Aorta (tissue), 5 donors: ENCODE measurements around the gene OR2A7. TPM values are rescaled to one million over a fixed set of nuclear protein-coding genes. Genes with fewer than 3 reads are reported as not detected.
A peak's percentile ranks its signal among the peaks of the same experiment; 100 is the strongest.
"Not testable (repeated sequence)": the region's sequence is repeated elsewhere in the genome, so short reads cannot be mapped to it uniquely, and the experiment has no call there.

Experiments
- ATAC-seq: fragments of 200-7000 bp; cut with Tn5 transposase; one replicate; pipeline ENCODE4 v1.9.1; 2022; ENCODE audit warnings: moderate library complexity; ENCODE audit not compliant: low FRiP score
- DNase-seq, 2 donors: peaks; one replicate each; pipeline ENCODE4 v3.0.0-alpha.2; 2020
- H3K27ac ChIP-seq, 2 donors: one replicate each; pipeline ENCODE4 v1.5.1; 2013; ENCODE audit warnings: low read length in 2 of 2, mild to moderate bottlenecking in 2 of 2, moderate library complexity in 2 of 2, control low read depth in 1 of 2, inconsistent platforms in 1 of 2, low read depth in 1 of 2
- H3K27me3 ChIP-seq, 2 donors: one replicate each; pipeline ENCODE4 v1.6.1; 2013; ENCODE audit warnings: control low read depth in 1 of 2, low read length in 1 of 2, mild to moderate bottlenecking in 1 of 2, moderate library complexity in 1 of 2; ENCODE audit not compliant: insufficient read depth in 2 of 2, control insufficient read depth in 1 of 2
- H3K36me3 ChIP-seq, 2 donors: one replicate each; pipeline ENCODE4 v1.6.1; 2013; ENCODE audit warnings: control low read depth in 1 of 2, low read length in 1 of 2, mild to moderate bottlenecking in 1 of 2; ENCODE audit not compliant: insufficient read depth in 2 of 2, control insufficient read depth in 1 of 2
- H3K4me1 ChIP-seq, 2 donors: one replicate each; pipeline ENCODE4 v1.6.1; 2013; ENCODE audit warnings: low read length in 2 of 2, control low read depth in 1 of 2, mild to moderate bottlenecking in 1 of 2, moderate library complexity in 1 of 2; ENCODE audit not compliant: insufficient read depth in 2 of 2, control insufficient read depth in 1 of 2
- H3K4me3 ChIP-seq, 2 donors: one replicate each; pipeline ENCODE4 v1.5.1; 2013; ENCODE audit warnings: low read length in 2 of 2, control low read depth in 1 of 2, mild to moderate bottlenecking in 1 of 2
- H3K9me3 ChIP-seq: one replicate; pipeline ENCODE4 v1.6.1; 2013; ENCODE audit warnings: mild to moderate bottlenecking, low read length; ENCODE audit not compliant: control insufficient read depth
- WGBS, 2 donors: extraction: QIAGEN DNeasy Blood & Tissue Kit; methylation state at CpG; one replicate each; pipeline ENCODE4 v1.1.7; 2013; 5-methylcytosine and 5-hydroxymethylcytosine counted together
- intact Hi-C, 2 donors: fragments of 100-400 bp; cut with DNase I; formaldehyde crosslinking; loops; one replicate each; pipeline versions ENCODE4 v1.14.2 to v1.15.0; 2022
- polyA plus RNA-seq, 2 donors: library from polyadenylated mRNA; stranded (reverse); fragments of 200-250 nt; gene quantifications; one replicate each; pipeline ENCODE4 v1.2.3, GENCODE V29; 2013
- total RNA-seq, 2 donors: library from RNA; stranded (reverse); fragmentation: NEBNext Ultra II Directional; extraction: Animal tissue kit (Norgen Biotek cat#: 25700); gene quantifications; one replicate each; pipeline ENCODE4 v1.2.1, GENCODE V29; 2021
- donor health status: healthy with polysubstance abuse.
- donor health status: Bipolar disorder and iron deficiency.
- donor health status: DM: no; HTN: no; CAD: no.
- donor health status: DM: no; HTN: no; CAD: no.
- donor health status: DM: yes; HTN: yes; CAD: no.

OR2A7 gene
- total and polyA plus RNA-seq, 4 donors, result 0.67 to 4.7 (median 1.5) TPM; not detected in 1

DNA sequence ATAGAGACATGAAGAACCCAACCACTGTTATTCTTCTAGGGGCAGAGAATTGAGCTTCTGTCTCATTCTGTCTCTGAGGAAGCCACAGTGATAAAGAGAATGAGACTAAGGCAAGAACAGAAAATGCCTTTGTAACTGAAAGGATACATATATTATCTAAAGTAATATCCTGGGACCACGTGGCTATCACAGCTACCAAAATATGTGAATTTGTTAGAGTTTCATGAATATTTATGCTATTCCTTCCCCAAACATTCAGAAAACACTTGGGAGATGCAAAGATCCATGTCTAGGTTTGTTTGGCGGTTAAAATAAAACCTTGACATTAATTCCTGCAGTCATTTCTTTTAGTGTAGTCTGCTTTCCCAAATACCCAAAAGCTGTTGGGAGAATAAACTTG, 2.5 kb downstream of the OR2A7 start:
- H3K4me3 ChIP-seq, H3K27ac ChIP-seq, H3K36me3 ChIP-seq, DNase-seq, ATAC-seq, H3K4me1 ChIP-seq, H3K27me3 ChIP-seq, H3K9me3 ChIP-seq, intact Hi-C loops: not testable (repeated sequence)
- no CpG with 5 or more reads among the region's 2 CpGs for WGBS, 2 donors

GRCh38 chr7:144259067-144259466, 5.5 kb downstream of the OR2A7 start:
- WGBS, 2 donors, result no CpG with 5 or more reads among the region's 14 CpGs
- intact Hi-C loops, result not testable (repeated sequence)

DNA sequence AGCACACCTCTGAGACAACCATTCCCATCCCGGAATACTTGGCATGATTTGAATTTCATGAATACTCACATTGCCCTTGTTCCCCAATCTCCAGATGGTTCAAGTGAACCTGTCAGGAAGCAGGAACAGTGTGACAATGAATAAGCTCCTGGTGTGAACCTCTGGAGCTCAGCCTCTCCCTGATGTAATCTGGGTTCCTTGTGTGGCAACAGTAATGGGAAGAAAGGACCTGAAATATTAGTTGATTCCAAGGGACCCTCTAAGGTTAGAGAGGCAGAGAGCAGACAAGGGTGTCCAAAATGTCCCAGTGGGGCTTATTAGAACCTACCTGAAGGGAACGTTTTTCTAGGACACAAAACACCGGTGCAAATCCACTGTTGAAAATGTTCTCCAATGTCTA, 8.5 kb downstream of the OR2A7 start:
- intact Hi-C loops, result no loop called here
- Histone ChIP-seq H3K4me3 (no peak overlapping the region), H3K27ac (no peak overlapping the region), H3K4me1 (no peaks in the 10 kb centered on the region), H3K36me3 (no peaks in the 10 kb centered on the region), H3K27me3 (no peaks in the 10 kb centered on the region), H3K9me3 (no peaks in the 10 kb centered on the region)
- ATAC-seq (peak; percentile 17), DNase-seq (peak in 1 of 2 donors; percentile 6)
- 82 to 85% methylated on average over 3 of the region's 3 CpGs for WGBS, 2 donors

More at GRCh38 chr7:144259067-144259466, 5.5 kb downstream of the OR2A7 start:
- H3K4me1 ChIP-seq, H3K27me3 ChIP-seq, H3K4me3 ChIP-seq, H3K36me3 ChIP-seq, H3K27ac ChIP-seq, DNase-seq, H3K9me3 ChIP-seq, ATAC-seq: not testable (repeated sequence)

GRCh38 chr7:144255471-144255897, 9.1 kb downstream of the OR2A7 start:
- ATAC-seq (no peak), DNase-seq (peak in 1 of 2 donors; percentile 6)
- WGBS, 2 donors, result 81% methylated on average over 5 of the region's 5 CpGs
- intact Hi-C loops, result no loop called here
- Histone ChIP-seq H3K27ac (no peak overlapping the region), H3K4me3 (no peak overlapping the region), H3K9me3 (no peaks in the 10 kb centered on the region), H3K27me3 (no peaks in the 10 kb centered on the region), H3K4me1 (no peaks in the 10 kb centered on the region), H3K36me3 (no peaks in the 10 kb centered on the region)

DNA sequence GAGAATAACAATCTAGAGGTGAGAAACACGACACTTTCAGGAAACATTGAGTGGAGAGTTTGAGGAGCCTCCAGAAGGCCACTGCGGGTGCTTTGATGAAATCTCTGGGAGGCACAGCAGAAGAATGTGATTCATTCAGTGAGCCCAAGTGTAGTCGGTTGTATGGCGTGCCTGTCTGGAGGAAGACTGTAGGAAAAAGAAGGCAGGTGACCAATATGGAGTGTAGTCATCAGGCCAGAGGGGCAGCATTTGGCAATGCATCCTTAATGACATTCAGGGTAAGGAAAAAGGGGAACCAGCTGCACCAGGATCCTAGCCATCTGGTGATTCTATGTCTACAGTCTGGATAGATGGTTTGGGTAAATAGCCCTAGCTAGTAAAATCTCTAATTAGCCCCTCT, 12.3 kb downstream of the OR2A7 start:
- intact Hi-C loops, H3K4me1 ChIP-seq, H3K27ac ChIP-seq, H3K9me3 ChIP-seq, H3K36me3 ChIP-seq, H3K27me3 ChIP-seq, ATAC-seq, DNase-seq, H3K4me3 ChIP-seq: not testable (repeated sequence)
- no CpG with 5 or more reads among the region's 4 CpGs for WGBS, 2 donors

DNA sequence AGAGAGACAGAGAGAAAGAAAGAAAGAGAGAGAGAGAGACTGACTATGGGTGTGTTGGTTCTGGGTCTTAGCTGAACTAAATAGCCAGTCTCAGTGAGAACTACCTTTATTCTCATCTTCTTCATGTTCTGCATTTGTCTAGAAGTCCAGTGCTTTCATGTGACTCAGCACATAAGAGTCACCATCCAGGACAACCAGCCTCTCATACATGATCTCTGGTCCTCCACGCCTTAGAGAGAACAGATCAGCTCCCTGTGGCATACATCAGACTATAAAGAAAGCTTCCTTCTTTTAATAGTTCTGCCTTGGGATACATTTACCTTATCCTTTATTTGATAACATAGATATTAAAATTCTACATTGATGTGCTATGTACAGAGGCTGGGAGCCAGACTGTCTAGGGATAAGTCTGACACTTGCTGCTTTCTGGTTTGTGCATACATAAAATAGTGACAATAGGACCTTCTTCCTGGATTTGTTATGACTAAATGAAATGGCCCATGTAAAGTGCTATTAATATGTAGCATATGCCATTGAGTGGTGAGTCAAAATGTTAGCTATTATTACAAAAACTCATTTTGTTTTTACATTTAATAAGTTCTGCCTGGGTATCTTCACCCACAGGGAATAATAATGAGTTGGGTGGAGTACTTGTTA, 16.8 kb downstream of the OR2A7 start:
- H3K9me3 ChIP-seq, H3K27ac ChIP-seq, ATAC-seq, H3K4me3 ChIP-seq, H3K36me3 ChIP-seq, DNase-seq, H3K27me3 ChIP-seq, intact Hi-C loops, H3K4me1 ChIP-seq: not testable (repeated sequence)
- no CpG with 5 or more reads among the region's 1 CpG for WGBS, 2 donors

GRCh38 chr7:144246967-144247366, 17.6 kb downstream of the OR2A7 start:
- no CpG with 5 or more reads among the region's 5 CpGs for WGBS, 2 donors
- H3K4me3 ChIP-seq, H3K36me3 ChIP-seq, intact Hi-C loops, H3K27me3 ChIP-seq, H3K9me3 ChIP-seq, H3K27ac ChIP-seq, H3K4me1 ChIP-seq, ATAC-seq, DNase-seq: not testable (repeated sequence)

DNA sequence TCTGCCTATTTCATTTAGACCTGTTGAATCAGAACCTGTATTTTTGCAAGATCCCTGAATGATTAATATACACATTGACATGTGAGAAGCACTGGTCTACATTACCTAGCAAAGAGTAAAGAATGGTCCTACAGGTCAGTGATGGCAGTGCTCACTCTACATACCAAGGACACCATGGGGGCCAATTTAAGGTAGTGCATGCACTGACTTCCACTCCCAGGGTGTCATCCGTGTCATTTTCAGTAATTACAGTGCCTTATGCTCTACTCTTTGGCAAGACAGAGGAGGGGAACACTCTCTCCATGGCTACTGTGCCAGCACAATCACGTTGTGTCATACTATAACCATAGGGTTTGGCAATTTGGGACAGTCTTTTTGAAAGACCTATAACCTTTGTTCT, 19.2 kb downstream of the OR2A7 start:
- H3K36me3 ChIP-seq, H3K27ac ChIP-seq, DNase-seq, H3K4me1 ChIP-seq, H3K27me3 ChIP-seq, intact Hi-C loops, ATAC-seq, H3K9me3 ChIP-seq, H3K4me3 ChIP-seq: not testable (repeated sequence)
- no CpG with 5 or more reads among the region's 2 CpGs for WGBS, 2 donors

- H3K27ac ChIP-seq, H3K4me1 ChIP-seq, intact Hi-C loops, H3K4me3 ChIP-seq, DNase-seq, ATAC-seq, H3K9me3 ChIP-seq, H3K27me3 ChIP-seq, H3K36me3 ChIP-seq: not testable (repeated sequence)
- WGBS, 2 donors, result 80 to 91% methylated on average over 1 of the region's 2 CpGs
Observed at GRCh38 chr7:144239365-144239764, 25.2 kb downstream of the OR2A7 start, which contains the start of gene OR2A42. Gene OR2A42 (minus strand): TSS chr7:144239605. CDS start chr7:144232843, 6,762 bp downstream.
